A673 (cell line): ENCODE data around the gene MAST4.

Experiments used
- EZH2 ChIP-seq: fragments of 200-600 bp; sonication (generic); IDR thresholded peaks from 2 replicates; pipeline ENCODE4 v1.6.1; 2017; ENCODE audit warnings: borderline replicate concordance, low read depth, mild to moderate bottlenecking, mixed read lengths, antibody characterized with exemption, low read length; ENCODE audit not compliant: poor library complexity, severe bottlenecking
- TF ChIP-seq, protein P1 (sequence below): fragments of 300-800, 200-600 bp; sonication (generic); conservative IDR thresholded peaks from 2 replicates; pipeline ENCODE4 v1.5.1; 2017; ENCODE audit warnings: low read depth, mild to moderate bottlenecking, antibody characterized with exemption, low read length, moderate library complexity, mixed read lengths

DNA sequence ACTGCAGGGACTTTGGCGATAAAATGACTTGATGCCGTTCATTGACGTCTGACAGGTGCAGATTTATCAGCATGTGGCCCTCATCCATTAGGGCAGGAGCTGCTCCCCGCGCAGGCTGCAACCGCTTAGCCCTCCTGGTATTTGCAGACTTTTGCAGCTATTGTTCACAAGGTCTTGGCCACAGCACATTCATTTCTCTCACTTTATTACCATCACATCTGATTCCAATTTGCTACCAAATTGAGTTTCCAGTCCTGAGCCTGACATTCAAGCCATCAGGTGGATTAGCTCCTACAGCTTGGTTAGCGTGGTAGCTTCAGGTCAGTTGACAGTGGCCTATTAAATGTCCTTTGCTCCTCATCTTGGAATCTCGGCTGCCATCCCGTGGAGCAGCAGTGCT lies 301.2 kb downstream of the MAST4 start:
- TF ChIP-seq, protein P1, sequence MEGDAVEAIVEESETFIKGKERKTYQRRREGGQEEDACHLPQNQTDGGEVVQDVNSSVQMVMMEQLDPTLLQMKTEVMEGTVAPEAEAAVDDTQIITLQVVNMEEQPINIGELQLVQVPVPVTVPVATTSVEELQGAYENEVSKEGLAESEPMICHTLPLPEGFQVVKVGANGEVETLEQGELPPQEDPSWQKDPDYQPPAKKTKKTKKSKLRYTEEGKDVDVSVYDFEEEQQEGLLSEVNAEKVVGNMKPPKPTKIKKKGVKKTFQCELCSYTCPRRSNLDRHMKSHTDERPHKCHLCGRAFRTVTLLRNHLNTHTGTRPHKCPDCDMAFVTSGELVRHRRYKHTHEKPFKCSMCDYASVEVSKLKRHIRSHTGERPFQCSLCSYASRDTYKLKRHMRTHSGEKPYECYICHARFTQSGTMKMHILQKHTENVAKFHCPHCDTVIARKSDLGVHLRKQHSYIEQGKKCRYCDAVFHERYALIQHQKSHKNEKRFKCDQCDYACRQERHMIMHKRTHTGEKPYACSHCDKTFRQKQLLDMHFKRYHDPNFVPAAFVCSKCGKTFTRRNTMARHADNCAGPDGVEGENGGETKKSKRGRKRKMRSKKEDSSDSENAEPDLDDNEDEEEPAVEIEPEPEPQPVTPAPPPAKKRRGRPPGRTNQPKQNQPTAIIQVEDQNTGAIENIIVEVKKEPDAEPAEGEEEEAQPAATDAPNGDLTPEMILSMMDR = no peak
- no peak for TF ChIP-seq EZH2
